ENCODE results near the gene GATAD1. TPM values are rescaled to one million over a fixed set of nuclear protein-coding genes. Genes with fewer than 3 reads are reported as not detected.

Gene GATAD1
- polyA plus RNA-seq, 1 donor = 27.9 TPM

- DNase-seq = no peak
These were observed 38.1 kb downstream of the GATAD1 start for GRCh38 chr7:92485267-92485892.

DNA sequence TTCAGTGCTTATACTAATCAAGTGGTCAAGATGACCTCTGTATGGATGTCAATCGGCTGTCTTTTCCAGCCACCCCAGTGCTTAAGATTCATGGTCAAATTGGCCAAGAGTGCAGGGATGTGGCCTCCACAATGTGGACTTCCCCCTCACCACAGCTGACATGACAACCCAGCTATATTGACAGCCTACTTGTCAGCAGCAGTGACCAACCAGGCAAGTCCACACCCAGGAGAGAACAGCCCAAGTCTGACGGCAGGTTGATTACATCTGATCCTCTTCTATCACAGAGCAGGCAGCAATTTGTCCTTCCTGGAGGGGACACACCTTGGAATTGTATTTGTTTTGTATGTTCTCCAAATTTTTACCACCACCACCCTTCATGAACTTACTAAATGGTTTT lies 38.7 kb downstream of the GATAD1 start:
- no peak for DNase-seq

DNA sequence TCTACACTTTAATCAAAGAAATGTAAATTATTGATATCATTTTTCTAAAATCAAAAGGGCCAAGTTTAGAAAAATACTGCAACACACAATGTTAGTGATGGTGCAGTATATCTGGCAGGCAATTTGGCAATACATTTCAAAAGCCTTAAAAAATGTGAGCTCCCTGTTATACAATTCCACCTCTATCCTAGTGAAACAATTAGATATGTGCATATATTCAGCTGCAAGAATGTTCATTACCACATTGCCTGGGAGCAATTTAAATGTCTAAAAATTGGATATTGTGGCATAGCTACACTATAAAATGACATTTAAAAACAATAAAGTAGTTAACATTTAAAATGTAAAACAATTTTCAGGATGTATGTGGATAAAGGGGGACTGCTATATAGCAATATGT lies 40.5 kb downstream of the GATAD1 start:
- DNase-seq = no peak

DNA sequence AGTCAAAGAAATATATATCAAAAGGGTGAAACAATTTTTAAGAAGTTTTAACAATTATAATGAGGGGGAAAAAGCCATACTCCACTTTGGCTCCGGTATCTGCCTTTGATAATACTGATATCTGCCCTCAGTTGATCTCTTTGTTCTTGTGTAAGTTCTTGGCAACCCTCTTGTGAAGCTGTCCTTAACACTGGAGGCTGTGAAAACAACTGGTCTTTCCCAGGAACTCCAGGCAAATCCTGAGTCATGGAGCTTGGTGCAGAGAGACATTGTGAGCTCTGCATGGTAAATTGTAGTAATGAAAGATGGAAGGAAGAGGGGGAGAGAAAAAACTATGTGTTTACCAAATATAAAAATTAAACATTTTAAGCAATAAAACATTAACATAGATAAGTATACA lies 42.4 kb downstream of the GATAD1 start:
- no peak for DNase-seq

DNA sequence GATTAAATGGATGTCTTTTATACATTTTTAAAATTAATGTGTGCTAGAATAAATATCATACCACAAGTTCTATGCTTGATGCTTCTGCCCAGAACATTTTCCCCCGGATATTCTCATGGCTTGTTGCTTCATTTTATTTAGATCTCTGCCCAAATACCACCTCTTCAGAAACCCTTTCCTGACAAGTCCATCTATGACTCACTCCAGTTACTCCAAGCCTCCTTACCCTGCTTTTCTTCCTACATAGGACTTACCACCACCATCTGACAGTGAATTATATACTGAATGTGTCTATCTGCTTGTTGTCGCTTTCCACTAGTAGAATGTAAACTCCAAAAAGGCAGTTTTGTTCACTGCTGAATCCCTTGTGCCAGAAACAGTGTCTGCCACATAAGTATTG lies 49.6 kb downstream of the GATAD1 start:
- no peak for DNase-seq

DNA sequence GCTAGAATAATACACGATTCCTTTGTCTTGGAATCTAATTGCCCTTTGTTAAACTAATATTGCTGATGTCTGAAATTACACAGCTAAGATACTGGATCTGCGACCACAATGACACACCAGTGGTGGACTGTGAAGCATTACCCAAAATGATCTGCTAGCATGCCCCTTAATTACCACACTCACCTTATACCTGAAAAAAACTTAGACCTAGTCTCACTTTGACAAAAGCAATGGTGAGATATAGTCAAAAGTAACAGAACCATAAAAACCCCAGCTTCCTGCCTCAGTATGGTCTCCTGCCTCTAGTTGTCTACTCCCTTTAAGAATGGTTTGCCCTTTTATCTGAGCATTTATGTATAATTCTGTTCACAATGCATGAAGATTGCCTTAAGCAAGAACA lies 51.3 kb downstream of the GATAD1 start:
- DNase-seq = no peak

GRCh38 chr7:92503767-92504166 lies 56.5 kb downstream of the GATAD1 start:
- DNase-seq = no peak

- DNase-seq = no peak
These were observed 57.3 kb downstream of the GATAD1 start for GRCh38 chr7:92504563-92504962.

DNA sequence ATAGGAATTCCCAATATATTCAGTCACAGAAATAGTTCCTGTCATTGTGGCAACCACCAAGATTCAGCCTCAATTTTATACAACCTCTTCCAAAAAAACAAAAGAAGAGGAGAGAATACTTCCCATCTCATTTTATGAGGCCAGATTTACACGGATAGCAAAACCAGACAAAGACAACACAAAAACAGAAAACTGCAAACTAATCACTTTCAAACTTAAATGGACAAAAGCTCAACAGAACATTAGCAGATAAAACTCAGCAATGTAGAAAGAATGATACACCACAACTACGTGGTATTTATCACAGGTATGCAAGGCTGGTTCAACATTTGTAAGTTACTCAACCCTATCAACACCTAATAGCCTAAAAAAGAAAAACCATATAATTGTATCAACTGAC lies 59.1 kb downstream of the GATAD1 start:
- no peak for DNase-seq

- DNase-seq = no peak
These were observed 61.7 kb downstream of the GATAD1 start for GRCh38 chr7:92508946-92509345.

Other genes with a start within 250 kb of the GATAD1 start
- 22.8 TPM for gene KRIT1, start 201.6 kb upstream of the GATAD1 start, polyA plus RNA-seq (ENCODE audit: insufficient read length)
- gene ANKIB1, start 201.5 kb upstream of the GATAD1 start, polyA plus RNA-seq (ENCODE audit: insufficient read length) = 22.6 TPM
- gene ERVW-1, start 30.5 kb downstream of the GATAD1 start, polyA plus RNA-seq (ENCODE audit: insufficient read length) = 1.8 TPM
- 25.4 TPM for gene PEX1, start 81.0 kb downstream of the GATAD1 start, polyA plus RNA-seq (ENCODE audit: insufficient read length)
- gene RBM48, start 81.3 kb downstream of the GATAD1 start, polyA plus RNA-seq (ENCODE audit: insufficient read length) = 13.1 TPM
- gene FAM133B, start 142.9 kb downstream of the GATAD1 start, polyA plus RNA-seq (ENCODE audit: insufficient read length) = 28.1 TPM

All from hindlimb muscle (tissue), 1 donor.